ENCODE data around the gene NEURL1B.

Gene NEURL1B

DNA sequence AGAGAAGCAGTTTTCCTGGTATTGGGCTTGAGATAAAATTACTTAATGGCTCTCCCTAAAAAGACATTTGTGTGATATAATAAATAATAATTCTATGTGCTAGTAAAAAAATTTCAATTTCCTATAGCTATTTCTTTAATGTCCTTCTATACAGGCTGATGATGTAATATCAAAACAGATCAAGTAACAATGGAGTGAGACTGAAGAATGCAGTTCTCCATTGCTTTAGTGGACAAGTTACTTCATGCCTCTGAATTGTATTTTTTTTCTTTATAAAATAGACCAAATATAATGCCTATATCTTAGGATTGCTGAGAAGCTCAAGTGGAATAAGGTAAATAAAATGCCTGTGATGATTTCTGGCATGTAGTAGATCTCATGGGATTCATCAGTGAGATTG is 35.6 kb upstream of the NEURL1B start:
- no peak for TF ChIP-seq CTCF (IDR thresholded peaks at IDR 0.05)
- H3K27ac ChIP-seq = no peak overlapping the region
- H3K4me3 ChIP-seq (ENCODE audit: low read depth in 1 of 2, low read length in 1 of 2) = no peak overlapping the region
- no peaks in the 10 kb centered on the region for H3K36me3 ChIP-seq
- H3K9me3 ChIP-seq = no peaks in the 10 kb centered on the region
- no peaks in the 10 kb centered on the region for H3K4me1 ChIP-seq (ENCODE audit: control insufficient read depth in 1 of 2, insufficient read depth in 1 of 2, low read depth in 1 of 2, low read length in 1 of 2)
- H3K27me3 ChIP-seq = peaks cover 16% of the 10 kb centered on the region

DNA sequence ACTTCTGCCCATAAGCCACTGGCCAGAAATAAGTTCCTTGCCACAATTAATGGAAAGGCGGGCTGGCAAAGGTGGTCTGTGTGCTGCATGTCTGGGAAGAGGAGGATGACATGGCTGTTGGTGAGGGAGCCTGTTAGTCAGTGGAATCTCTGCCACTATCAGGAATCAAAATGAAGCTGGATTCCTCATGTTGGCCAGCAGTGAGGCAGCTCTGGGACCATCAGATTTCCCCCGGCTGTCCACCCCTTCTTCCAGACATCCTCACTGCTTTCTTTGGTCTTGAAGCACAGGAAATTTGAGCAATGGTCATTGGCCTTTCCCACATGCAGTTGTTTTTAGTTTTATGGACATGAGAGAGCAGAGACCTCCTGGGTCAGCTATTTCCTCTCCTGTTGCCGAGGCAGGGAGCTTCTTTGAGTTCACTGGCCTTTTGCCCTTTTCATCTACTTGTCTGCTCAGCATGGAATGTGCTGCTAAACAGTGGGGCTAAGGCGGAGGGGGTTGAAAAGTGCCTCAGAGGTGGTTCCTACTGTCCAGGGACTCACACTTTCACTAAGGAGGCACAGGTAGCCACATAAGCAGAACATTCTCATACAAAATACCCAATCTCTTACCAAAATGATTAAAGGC is 34.8 kb upstream of the NEURL1B start:
- no peak overlapping the region for H3K27ac ChIP-seq
- H3K9me3 ChIP-seq = no peaks in the 10 kb centered on the region
- H3K36me3 ChIP-seq = no peaks in the 10 kb centered on the region
- peaks cover 16% of the 10 kb centered on the region for H3K27me3 ChIP-seq
- no peak for TF ChIP-seq CTCF (IDR thresholded peaks at IDR 0.05)
- no peak overlapping the region for H3K4me3 ChIP-seq (ENCODE audit: low read depth in 1 of 2, low read length in 1 of 2)
- H3K4me1 ChIP-seq (ENCODE audit: control insufficient read depth in 1 of 2, insufficient read depth in 1 of 2, low read depth in 1 of 2, low read length in 1 of 2) = no peaks in the 10 kb centered on the region

GRCh38 chr5:172607213-172607793 is 33.8 kb upstream of the NEURL1B start:
- no peak for TF ChIP-seq CTCF (IDR thresholded peaks at IDR 0.05)
- Histone ChIP-seq H3K4me3 (ENCODE audit: low read depth in 1 of 2, low read length in 1 of 2) (no peak overlapping the region), H3K9me3 (no peaks in the 10 kb centered on the region), H3K27ac (no peak overlapping the region), H3K27me3 (peaks cover 16% of the 10 kb centered on the region), H3K4me1 (ENCODE audit: control insufficient read depth in 1 of 2, insufficient read depth in 1 of 2, low read depth in 1 of 2, low read length in 1 of 2) (no peaks in the 10 kb centered on the region), H3K36me3 (no peaks in the 10 kb centered on the region)

GRCh38 chr5:172608773-172609172 is 32.3 kb upstream of the NEURL1B start:
- TF ChIP-seq CTCF (IDR thresholded peaks at IDR 0.05) = no peak
- H3K36me3 ChIP-seq = no peaks in the 10 kb centered on the region
- no peak overlapping the region for H3K27ac ChIP-seq
- no peak overlapping the region for H3K4me3 ChIP-seq (ENCODE audit: low read depth in 1 of 2, low read length in 1 of 2)
- no peaks in the 10 kb centered on the region for H3K9me3 ChIP-seq
- H3K4me1 ChIP-seq (ENCODE audit: control insufficient read depth in 1 of 2, insufficient read depth in 1 of 2, low read depth in 1 of 2, low read length in 1 of 2) = no peaks in the 10 kb centered on the region
- peaks cover 16% of the 10 kb centered on the region for H3K27me3 ChIP-seq

DNA sequence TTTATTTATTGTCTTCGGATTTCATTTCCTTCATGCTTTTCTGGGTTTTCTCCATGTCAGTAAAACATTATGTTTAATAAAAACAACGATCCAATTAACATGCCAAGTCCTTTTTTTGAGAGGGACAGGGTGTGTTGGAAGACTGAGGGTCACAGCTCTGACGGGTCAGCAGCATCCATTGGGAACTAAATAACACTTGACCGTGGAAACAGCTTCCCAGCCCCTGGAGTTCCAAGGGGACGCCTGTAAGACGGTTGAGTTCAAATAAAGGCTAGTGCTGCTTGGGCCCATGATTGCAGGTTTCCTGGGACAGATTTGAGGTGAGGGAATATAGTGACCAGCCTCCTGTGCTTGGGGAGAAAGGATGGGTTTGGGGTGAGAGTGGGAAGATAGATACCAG is 30.4 kb upstream of the NEURL1B start:
- peaks cover 16% of the 10 kb centered on the region for H3K27me3 ChIP-seq
- H3K9me3 ChIP-seq = no peaks in the 10 kb centered on the region
- TF ChIP-seq CTCF (IDR thresholded peaks at IDR 0.05) = no peak
- H3K4me3 ChIP-seq (ENCODE audit: low read depth in 1 of 2, low read length in 1 of 2) = no peak overlapping the region
- no peaks in the 10 kb centered on the region for H3K4me1 ChIP-seq (ENCODE audit: control insufficient read depth in 1 of 2, insufficient read depth in 1 of 2, low read depth in 1 of 2, low read length in 1 of 2)
- H3K36me3 ChIP-seq = no peaks in the 10 kb centered on the region
- no peak overlapping the region for H3K27ac ChIP-seq
